GM19397 (cell line): ENCODE data around the gene OR13H1.
"Not testable (repeated sequence)": the region's sequence is repeated elsewhere in the genome, so short reads cannot be mapped to it uniquely, and the experiment has no call there.

Experiments used
- ATAC-seq: cut with Tn5 transposase; IDR thresholded peaks from one replicate; pipeline ENCODE4 v1.9.1; 2021; ENCODE audit warnings: mild to moderate bottlenecking, moderate library complexity; ENCODE audit not compliant: unreplicated experiment

The OR13H1 gene

DNA sequence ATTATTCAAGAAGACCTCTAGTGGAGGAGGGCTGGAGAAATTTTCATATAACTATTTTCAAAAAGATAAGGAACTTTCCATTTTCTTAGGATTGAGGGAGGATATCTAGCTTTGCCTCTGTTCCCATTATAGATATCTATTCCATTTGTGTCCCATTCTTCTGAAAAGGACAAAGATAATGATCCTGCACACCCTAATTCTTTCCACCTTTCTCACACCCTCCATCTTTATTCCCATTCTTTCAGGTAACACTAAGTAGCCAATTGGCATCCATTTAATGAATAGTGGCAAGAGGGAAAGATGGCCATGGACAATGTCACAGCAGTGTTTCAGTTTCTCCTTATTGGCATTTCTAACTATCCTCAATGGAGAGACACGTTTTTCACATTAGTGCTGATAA, at the start of gene OR13H1:
TSS of gene OR13H1 (plus strand) at position 301 of the 400 bp plus-strand sequence. CDS start at position 301, 0 bp downstream.
- ATAC-seq = no peak

DNA sequence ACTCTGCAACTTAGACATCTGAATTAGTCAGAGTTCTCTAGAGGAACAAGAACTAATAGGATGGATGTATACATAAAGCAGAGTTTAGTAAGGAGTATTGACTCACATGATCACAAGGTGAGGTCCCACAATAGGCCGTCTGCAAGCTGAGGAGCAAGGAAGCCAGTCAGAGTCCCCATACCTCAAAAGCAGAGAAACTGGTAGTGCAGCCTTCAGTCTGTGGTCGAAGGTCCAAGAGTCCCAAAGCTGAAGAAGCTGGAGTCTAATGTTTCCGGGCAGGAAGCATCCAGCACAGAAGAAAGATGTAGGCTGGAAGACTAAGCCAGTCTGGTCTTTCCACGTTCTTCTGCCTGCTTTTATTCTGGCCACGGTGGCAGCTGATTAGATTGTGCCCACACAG, 42.3 kb upstream of the OR13H1 start:
- ATAC-seq = not testable (repeated sequence)

GRCh38 chrX:131513159-131513914, 30.5 kb upstream of the OR13H1 start:
- no peak for ATAC-seq

- ATAC-seq = no peak
These were observed 22.1 kb upstream of the OR13H1 start for GRCh38 chrX:131521824-131522223.

GRCh38 chrX:131544218-131544617, 344 bp downstream of the OR13H1 start:
- ATAC-seq = no peak

DNA sequence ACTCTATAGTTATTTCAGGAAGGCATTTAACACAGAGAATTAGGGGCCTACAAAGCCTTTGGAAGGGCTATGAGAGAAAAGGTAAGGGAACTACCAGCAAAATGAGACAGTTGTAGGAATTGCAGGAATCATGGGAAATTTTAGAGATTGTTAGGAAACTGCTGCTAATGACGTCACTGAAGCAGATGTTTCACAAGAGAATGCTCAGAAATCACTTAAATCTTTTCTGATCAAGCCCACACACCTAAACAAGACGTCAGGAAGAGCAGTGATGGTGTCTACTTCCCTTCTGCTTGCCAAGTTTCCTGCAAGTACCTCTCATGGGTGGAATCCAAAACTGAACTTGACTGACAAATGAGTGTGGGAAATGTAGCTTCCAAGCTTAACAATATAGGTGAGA, 5.1 kb downstream of the OR13H1 start:
- ATAC-seq = no peak

- not testable (repeated sequence) for ATAC-seq
These were observed 8.6 kb downstream of the OR13H1 start for GRCh38 chrX:131552453-131552852.

DNA sequence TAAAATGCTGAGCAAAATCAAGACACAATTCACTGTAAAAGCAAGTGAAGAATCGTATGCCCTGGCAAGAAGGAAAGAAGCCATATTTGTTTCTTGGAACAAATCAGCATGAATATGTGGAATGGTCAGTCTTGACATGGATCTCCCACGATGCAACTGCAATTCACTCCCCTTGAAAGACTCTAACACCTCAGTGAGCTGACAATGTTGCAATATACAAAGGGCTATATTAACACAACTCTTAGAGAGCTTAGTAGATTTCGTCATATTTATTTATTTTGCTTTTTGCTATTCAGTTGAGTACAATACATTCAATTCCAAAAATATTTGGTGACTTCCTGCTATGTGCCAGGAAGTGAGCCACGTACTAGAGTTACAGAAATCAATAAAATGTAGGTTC, 14.7 kb downstream of the OR13H1 start:
- no peak for ATAC-seq

GRCh38 chrX:131564553-131565229, 20.8 kb downstream of the OR13H1 start:
- no peak for ATAC-seq

GRCh38 chrX:131565909-131566308, 22.0 kb downstream of the OR13H1 start:
- no peak for ATAC-seq

GRCh38 chrX:131571348-131571747, 27.5 kb downstream of the OR13H1 start:
- ATAC-seq = no peak

DNA sequence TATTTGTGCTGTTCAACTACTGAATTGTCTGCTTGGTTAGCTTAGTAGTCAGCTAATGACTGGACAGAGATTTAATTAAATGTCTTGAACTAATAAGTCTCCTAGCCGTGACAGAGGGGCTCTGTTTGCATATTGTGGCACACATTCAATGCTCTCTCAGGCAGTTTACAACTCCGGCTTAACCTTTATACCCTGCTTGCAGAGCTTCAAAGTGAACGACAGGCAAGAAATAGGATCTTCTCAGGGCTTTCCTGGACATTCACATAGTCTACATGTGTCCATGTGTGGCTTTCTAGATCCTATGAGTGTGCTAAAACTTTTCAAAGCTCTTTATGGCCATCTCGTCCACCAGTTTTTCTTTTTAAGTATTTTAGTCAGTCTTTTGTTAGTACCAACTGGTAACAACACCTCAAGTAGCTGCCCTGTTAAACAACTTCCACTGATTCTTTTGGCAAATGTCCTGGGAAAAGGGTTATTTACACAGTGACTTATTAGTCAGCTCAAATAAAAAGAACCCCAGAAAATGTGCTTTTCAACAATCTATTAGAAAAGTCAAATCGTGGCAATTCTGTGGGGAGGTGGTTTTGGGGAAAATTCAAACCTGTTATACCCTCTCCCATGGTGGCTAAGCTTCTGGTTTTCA, 28.6 kb downstream of the OR13H1 start:
- ATAC-seq = no peak

GRCh38 chrX:131577413-131577812, 33.5 kb downstream of the OR13H1 start:
- ATAC-seq = no peak

DNA sequence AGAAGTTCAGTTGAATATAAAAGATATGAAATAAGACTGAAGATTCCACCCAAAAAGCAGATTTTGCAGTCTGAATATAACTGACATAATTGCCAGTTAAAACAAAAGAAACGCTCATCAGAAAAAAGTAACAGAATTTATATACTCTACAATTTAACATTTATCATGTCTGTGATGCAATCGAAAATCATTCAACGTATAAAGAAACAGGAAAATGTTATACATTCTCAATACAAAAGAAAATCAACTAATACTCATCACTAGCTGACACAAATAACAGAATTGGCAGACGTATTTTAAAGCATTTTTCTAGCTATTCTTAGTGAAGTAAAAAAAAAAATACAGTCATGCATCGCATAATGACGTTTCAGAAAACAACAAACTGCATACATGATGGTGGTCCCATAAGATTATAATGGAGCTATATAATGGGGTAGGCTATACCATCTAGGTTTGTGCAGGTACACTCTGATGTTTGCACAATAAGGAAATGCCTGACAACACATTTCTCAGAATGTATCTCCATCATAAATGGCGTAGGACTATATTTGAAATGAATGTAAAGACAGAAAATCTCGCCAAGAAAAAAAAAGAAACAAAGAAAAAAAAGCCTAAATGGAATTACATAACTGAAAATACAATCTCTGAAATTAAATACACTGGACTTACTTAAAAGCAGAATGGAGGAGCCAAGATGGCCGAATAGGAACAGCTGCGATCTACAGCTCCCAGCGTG, 34.3 kb downstream of the OR13H1 start:
- no peak for ATAC-seq

DNA sequence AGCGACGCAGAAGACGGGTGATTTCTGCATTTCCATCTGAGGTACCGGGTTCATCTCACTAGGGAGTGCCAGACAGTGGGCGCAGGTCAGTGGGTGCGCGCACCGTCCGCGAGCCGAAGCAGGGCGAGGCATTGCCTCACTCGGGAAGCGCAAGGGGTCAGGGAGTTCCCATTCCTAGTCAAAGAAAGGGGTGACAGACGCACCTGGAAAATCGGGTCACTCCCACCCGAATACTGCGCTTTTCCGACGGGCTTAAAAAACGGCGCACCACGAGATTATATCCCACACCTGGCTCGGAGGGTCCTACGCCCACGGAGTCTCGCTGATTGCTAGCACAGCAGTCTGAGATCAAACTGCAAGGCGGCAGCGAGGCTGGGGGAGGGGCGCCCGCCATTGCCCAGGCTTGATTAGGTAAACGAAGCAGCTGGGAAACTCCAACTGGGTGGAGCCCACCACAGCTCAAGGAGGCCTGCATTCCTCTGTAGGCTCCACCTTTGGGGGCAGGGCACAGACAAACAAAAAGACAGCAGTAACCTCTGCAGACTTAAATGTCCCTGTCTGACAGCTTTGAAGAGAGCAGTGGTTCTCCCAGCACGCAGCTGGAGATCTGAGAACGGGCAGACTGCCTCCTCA, 35.0 kb downstream of the OR13H1 start:
- not testable (repeated sequence) for ATAC-seq

- no peak for ATAC-seq
These were observed 45.1 kb downstream of the OR13H1 start for GRCh38 chrX:131588995-131589394.
